Measurements from ENCODE around the gene MAGEE1.
A peak's percentile ranks its signal among the peaks of the same experiment; 100 is the strongest.

The MAGEE1 gene

GRCh38 chrX:76427560-76428242 is at the start of gene MAGEE1:
MAGEE1 (plus strand) TSS chrX:76427710; CDS start chrX:76427931, 221 bp downstream.
- in situ Hi-C loops (cut with HindIII; ENCODE audit: low sequenced_read_pairs) = no loop called here
- TF ChIP-seq CTCF (IDR thresholded peaks at IDR 0.05; ENCODE audit: low read depth, low read length, missing control alignments) = no peak
- H3K4me3 ChIP-seq (ENCODE audit: low read depth, low read length) = peak within 1 kb of the TSS; percentile 57
- peak; percentile 27 for DNase-seq (ENCODE audit: low read depth)

DNA sequence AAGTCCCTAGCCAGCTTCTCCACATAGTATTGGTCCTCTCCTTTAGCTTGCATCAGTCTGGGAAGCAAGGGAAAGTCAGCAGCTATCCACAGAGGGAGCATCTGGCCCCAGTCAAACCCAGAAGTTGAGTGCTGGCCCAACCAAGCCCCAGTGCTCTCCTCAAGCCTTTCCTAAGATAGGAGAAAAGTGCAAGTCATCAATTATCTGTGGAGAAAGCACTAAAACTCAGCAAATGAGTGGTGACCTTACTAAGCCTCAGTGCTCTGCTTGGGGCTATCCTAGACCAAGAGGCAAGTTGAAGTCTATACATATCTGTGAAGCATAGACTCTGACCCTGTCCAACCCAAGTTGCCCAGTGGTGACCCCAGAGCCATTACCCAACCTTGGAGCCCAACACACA is 28.5 kb upstream of the MAGEE1 start:
- H3K4me3 ChIP-seq (ENCODE audit: low read depth, low read length) = no peak overlapping the region
- in situ Hi-C loops (cut with HindIII; ENCODE audit: low sequenced_read_pairs) = no loop called here
- no peak for DNase-seq (ENCODE audit: low read depth)
- TF ChIP-seq CTCF (IDR thresholded peaks at IDR 0.05; ENCODE audit: low read depth, low read length, missing control alignments) = no peak

GRCh38 chrX:76407795-76408194 is 19.7 kb upstream of the MAGEE1 start:
- TF ChIP-seq CTCF (IDR thresholded peaks at IDR 0.05; ENCODE audit: low read depth, low read length, missing control alignments) = no peak
- in situ Hi-C loops (cut with HindIII; ENCODE audit: low sequenced_read_pairs) = loop anchor here (5.0 kb wide), 1 partner anchor 40 kb away; no protein-coding TSS in a partner anchor
- DNase-seq (ENCODE audit: low read depth) = no peak
- H3K4me3 ChIP-seq (ENCODE audit: low read depth, low read length) = no peak overlapping the region

DNA sequence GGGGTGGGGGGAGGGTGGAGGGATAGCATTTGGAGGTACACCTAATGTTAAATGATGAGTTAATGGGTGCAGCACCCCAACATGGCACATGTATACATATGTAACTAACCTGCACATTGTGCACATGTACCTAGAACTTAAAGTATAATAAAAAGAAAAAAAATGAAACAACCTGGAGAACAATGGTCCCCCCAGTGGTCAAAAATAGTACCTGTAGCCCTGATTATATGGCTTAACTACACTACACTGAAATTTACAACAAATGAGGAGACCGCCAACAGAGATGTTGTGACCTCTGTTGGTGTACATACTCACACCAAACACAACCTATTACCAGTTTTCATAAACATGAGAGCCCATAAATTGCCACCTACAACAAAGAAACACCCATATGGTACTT is 7.3 kb upstream of the MAGEE1 start:
- no peak for TF ChIP-seq CTCF (IDR thresholded peaks at IDR 0.05; ENCODE audit: low read depth, low read length, missing control alignments)
- no peak overlapping the region for H3K4me3 ChIP-seq (ENCODE audit: low read depth, low read length)
- in situ Hi-C loops (cut with HindIII; ENCODE audit: low sequenced_read_pairs) = no loop called here
- no peak for DNase-seq (ENCODE audit: low read depth)

GRCh38 chrX:76428243-76429130 is 977 bp downstream of the MAGEE1 start:
- in situ Hi-C loops (cut with HindIII; ENCODE audit: low sequenced_read_pairs) = no loop called here
- H3K4me3 ChIP-seq (ENCODE audit: low read depth, low read length) = peak overlapping the region; percentile 57
- no peak for DNase-seq (ENCODE audit: low read depth)

More at GRCh38 chrX:76428243-76429130, 977 bp downstream of the MAGEE1 start:
- no peak for TF ChIP-seq CTCF (IDR thresholded peaks at IDR 0.05; ENCODE audit: low read depth, low read length, missing control alignments)

All from astrocyte of the cerebellum (primary cell).